ENCODE measurements around the gene HLA-DQA1.
"Not testable (repeated sequence)": the region's sequence is repeated elsewhere in the genome, so short reads cannot be mapped to it uniquely, and the experiment has no call there.

The HLA-DQA1 gene

GRCh38 chr6:32622545-32623401 is 14.4 kb upstream of the HLA-DQA1 start:
- DNase-seq (ENCODE audit: low read depth): no peak

DNA sequence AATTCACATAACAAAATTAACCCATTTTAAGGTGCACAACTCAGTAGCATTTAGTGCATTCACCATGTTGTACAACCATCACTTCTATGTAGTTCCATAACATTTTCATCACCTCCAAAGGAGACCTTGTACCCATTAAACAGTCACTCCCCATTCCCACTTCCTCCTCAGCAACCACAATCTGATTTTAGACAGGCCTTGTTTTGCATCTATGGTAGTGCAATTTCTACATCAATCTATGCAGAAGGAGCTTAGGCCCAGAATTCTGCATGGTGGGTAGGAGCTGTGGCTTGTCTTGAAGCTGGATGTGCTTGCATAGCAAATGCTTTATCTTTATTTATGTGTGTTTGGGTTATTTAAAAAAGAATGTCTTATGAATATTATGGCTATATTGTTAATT is 13.5 kb upstream of the HLA-DQA1 start:
- no peak for DNase-seq (ENCODE audit: low read depth)

DNA sequence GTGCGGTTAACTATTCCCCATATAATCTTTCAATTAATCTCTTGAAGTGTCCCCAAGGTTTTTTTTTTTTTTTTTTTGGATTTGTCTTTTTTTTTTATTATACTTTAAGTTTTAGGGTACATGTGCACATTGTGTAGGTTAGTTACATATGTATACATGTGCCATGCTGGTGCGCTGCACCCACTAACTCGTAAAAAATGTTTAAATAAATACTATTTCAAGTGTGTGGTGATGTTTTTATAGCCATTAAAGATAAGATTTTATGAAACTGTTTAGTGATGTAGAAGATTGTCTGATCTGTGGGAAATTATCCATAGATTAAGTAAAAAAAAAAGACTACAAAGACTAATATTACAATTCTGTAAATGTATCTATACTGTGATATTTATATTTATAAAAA is 12.6 kb upstream of the HLA-DQA1 start:
- DNase-seq (ENCODE audit: low read depth): no peak

DNA sequence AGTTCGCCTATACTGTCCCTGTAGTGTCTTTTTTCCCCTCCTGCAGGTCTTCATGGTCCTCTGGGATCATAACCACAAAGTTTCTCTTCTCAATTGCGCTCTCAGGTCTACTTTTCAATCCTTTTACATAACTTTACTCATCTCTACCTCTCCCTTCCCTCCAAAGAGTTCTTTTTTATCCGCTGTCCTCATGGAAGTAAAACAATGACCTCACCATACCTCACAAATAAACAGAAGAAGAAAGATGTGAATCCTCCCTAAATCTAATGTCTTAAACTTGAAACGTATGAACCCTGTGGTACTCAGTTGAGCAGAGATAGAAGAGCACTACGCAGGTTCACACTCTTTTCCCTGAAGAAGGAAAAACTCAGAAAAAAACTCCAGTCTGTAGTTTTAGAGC is 12.1 kb upstream of the HLA-DQA1 start:
- DNase-seq (ENCODE audit: low read depth): no peak

DNA sequence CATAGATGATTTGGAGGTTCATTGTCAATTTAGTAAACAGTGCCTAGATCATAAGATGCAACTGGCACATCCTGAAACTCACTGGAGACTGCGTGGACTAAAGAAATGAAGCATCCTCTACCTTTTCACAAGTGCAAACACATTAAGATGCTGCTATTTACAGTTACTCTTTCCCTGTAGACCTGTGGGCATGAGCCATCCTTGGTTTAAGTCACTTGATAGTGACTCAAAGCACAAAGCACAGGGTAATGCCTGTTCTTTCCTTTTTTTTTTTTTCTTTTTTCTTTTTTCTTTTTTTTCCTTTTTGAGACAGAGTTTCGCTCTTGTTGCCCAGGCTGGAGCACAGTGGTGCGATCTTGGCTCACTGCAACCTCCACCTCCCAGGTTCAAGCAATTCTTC is 10.0 kb upstream of the HLA-DQA1 start:
- DNase-seq (ENCODE audit: low read depth): no peak

- DNase-seq (ENCODE audit: low read depth): no peak
Measured at GRCh38 chr6:32627831-32628230, 9.4 kb upstream of the HLA-DQA1 start.

GRCh38 chr6:32629793-32630192 is 7.4 kb upstream of the HLA-DQA1 start:
- DNase-seq (ENCODE audit: low read depth): not testable (repeated sequence)

- no peak for DNase-seq (ENCODE audit: low read depth)
Measured at GRCh38 chr6:32635526-32636123, 1.6 kb upstream of the HLA-DQA1 start.

GRCh38 chr6:32637883-32638282 is 677 bp downstream of the HLA-DQA1 start:
- DNase-seq (ENCODE audit: low read depth): no peak

DNA sequence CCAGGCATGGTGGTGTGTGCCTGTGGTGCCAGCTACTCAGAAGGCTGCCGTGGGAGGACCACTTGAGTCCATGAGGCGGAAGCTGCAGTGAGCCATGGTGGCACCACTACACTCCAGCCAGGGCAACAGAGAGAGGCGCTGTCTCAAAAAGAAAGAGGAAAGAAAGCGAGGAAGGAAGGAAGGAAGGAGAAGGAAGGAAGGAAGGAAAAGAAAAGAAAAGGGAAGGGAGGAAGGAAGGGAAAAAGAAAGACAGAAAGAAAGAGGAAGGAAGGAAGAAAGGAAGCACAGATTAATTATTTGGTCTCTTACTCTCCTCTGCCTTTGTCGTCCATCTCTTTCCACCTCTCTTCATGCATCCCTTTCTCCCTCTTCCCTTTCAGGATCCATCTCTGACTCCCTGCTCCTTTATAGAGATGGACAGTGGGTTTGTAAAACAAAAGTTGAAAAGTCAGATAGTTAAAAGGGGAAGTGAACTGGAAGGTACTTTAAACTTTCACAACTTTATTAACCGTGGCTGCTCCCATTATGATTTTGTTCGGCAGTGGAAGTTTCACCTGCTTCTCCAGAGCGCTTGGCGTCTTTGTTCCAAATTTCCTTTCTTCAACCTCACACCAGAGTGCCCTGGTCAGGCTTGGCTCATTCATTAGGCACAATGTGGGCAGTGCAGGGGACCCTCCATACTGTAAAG is 1.5 kb downstream of the HLA-DQA1 start:
- DNase-seq (ENCODE audit: low read depth): no peak

DNA sequence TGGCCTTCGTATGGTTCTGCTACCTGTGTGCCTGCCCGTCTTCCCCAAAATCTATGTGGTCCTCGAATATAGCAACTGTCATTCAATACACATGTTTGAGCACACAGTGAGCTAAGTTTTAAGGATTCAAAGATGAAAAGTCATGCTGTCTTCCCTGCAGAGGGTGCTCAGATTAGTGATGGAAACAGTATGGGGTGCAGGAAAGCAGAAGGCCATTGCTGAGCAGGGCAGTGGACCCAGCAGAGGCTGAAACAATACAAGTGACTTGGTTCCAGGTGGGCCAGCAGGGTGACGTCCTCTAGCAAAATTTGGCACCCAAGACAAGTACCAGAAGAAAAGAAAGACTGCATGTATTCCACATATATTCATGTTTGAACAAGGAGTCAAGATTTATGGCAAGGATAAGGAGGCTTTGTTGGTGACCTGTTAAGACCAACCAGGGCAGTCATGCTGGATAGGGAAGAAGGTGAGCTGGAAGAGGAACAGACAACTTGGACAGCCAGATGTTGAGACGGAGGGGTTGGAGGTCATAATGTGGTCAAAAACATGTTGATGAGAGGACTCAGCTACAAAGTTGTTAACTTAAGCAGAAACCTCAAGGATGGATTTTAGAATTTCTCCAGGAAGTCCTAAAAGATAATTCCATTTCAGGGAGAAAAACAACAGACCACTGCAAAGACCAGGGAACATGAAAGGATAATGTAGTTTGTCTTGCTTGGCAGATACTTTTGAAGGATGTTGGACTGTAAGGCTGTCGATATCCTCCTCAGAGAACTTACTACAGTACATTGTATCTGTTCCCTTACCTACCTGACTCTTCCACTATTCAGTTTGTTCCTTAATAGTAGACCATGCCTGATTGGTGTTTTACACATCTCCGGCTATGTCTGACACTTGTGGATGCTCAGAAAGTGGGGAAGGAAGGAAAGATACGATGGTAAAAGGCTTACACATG is 2.5 kb downstream of the HLA-DQA1 start:
- no peak for DNase-seq (ENCODE audit: low read depth)

DNA sequence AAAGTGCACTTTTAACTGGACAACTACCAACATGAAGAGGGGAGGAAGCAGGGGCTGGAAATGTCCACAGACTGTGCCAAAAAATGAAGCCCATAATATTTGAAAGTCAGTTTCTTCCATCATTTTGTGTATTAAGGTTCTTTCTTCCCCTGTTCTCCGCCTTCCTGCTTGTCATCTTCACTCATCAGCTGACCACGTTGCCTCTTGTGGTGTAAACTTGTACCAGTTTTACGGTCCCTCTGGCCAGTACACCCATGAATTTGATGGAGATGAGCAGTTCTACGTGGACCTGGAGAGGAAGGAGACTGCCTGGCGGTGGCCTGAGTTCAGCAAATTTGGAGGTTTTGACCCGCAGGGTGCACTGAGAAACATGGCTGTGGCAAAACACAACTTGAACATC is 3.9 kb downstream of the HLA-DQA1 start:
- no peak for DNase-seq (ENCODE audit: low read depth)

DNA sequence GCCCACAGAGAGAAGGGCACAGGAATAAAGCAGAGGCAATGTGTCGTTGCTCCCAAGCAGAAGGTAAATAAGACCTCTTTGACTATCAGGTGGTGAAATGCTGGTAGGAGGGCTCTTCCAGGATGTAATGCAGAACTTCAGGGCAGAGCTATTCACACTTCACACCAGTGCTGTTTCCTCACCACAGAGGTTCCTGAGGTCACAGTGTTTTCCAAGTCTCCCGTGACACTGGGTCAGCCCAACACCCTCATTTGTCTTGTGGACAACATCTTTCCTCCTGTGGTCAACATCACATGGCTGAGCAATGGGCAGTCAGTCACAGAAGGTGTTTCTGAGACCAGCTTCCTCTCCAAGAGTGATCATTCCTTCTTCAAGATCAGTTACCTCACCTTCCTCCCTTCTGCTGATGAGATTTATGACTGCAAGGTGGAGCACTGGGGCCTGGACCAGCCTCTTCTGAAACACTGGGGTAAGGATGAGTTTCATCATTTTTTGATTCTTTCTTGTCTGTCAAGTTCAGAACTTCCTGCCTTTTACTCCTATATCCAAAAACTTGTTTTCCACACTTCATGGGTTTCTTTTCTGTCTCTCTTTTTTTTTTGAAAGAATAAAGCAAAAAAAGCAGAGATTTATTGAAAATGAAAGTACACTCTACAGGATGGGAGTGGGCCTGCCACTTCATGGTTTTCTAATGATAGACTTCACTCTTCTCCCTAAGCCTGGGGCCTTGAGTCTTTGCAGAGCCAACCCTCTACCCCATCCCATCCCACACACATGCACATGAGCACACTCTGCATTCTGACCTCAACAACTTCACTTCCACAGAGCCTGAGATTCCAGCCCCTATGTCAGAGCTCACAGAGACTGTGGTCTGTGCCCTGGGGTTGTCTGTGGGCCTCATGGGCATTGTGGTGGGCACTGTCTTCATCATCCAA is 4.8 kb downstream of the HLA-DQA1 start:
- DNase-seq (ENCODE audit: low read depth): not testable (repeated sequence)

- no peak for DNase-seq (ENCODE audit: low read depth)
Measured at GRCh38 chr6:32642720-32643106, 5.5 kb downstream of the HLA-DQA1 start.

DNA sequence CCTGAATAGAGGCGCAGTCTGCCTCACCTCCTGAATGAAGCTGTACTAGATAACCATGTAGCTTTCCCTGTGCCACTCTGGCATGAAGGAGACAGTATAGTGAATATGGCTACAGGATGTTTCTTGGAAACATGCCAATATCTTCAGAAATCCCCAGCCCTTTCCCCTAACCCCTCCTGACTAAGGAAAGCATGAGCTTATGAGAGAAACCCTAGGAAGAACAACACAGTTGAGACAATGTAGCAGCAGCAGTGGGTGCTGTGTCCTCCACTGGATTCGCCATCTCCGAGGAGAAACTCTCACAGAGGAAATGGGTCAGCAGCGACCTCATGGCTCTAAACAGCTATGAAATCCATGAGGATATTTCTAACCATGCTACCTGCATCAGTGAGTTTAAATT is 6.7 kb downstream of the HLA-DQA1 start:
- no peak for DNase-seq (ENCODE audit: low read depth)

- DNase-seq (ENCODE audit: low read depth): no peak
Measured at GRCh38 chr6:32645047-32645703, 8.0 kb downstream of the HLA-DQA1 start.

GRCh38 chr6:32655203-32655710 is 18.1 kb downstream of the HLA-DQA1 start:
- no peak for DNase-seq (ENCODE audit: low read depth)

GRCh38 chr6:32657329-32657728 is 20.1 kb downstream of the HLA-DQA1 start:
- not testable (repeated sequence) for DNase-seq (ENCODE audit: low read depth)

- not testable (repeated sequence) for DNase-seq (ENCODE audit: low read depth)
Measured at GRCh38 chr6:32657819-32658218, 20.6 kb downstream of the HLA-DQA1 start.

DNA sequence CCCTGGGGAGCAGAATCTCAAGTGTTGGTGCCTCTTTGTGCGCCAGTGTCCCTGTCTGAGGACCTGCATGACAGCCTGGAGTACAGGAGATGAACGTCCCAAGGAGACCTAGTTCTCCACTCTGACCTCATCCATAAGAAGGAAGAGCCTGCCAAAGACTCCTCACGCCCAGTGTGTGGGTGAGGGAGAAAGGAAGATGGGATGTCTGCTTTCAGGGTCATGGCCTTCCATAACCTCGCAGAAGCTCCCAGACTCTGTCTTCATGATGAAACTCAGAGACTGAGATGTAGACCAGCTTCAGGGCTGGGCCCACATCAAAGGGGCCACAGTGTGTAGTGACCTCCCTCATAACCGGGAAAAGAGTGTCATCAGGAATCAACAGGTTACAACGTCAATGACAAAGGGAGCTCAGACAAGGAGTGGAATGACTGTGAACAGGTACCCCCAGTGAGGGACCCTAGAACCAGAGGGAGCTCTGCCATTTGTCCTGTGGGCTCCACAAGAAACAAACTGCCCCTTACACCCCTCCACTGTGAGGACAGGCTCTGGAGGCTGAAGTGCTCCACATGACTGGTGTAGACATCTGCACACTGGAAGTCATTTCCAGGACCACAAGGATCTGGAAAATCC is 21.2 kb downstream of the HLA-DQA1 start:
- DNase-seq (ENCODE audit: low read depth): no peak
